HG03469 (cell line): ENCODE data around the gene KIF4A.

ENCODE experiments used
- ATAC-seq: cut with Tn5 transposase; IDR thresholded peaks from one replicate; pipeline ENCODE4 v1.9.1; 2021; ENCODE audit warnings: mild to moderate bottlenecking, moderate library complexity, moderate number of reproducible peaks; ENCODE audit not compliant: unreplicated experiment

KIF4A gene

DNA sequence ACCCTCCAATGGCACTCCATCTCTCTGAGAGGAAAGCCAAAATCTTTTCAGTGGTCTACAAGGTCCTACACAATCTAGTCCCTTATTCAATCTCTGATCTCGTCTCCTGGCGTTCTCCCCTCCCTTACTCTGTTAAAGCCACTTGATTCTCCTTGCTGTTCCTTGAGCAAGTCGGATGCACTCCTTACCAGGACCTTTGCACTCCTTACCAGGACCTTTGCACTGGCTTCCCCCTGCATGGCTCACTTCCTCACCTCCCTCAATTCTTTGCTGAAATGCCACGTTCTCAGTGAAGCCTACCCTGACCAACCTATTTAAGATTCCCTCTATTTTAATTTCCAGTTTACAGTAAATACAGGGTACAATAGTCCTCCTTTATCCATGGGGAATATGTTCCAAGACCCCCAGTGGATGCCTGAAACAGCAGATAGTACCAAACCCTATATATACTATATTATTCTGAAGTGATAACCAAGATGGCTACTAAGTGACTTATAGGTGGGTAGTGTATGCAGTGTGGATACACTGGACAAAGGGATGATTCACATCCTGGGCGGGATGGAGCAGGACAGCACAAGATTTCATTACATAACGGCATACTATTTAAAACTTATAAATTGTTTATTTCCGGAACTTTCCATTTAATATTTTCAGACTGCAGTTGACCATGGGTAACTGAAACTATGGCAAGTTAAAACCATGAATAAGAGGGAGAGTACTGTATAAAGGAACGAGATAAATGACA lies 148.2 kb downstream of the KIF4A start:
- ATAC-seq: no peak

DNA sequence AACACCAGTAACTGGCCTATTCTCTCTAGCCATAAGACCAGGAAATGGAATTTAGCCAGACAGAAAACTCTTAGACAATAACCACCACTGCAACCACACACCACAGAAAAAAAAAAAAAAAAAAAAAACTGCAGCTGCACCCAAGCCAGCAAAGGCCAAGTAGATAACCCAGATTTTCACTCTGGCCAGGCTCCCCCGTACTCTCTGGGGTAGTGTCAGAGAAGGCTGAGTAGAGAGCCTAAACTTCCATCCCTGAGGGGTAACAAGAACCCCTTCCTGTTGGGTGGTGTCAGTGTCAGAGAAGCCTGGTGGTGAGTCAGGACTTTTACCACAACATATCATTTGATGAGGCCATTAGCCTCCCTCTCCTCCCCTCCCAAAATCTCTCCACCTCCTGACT lies 149.1 kb downstream of the KIF4A start:
- ATAC-seq: no peak

DNA sequence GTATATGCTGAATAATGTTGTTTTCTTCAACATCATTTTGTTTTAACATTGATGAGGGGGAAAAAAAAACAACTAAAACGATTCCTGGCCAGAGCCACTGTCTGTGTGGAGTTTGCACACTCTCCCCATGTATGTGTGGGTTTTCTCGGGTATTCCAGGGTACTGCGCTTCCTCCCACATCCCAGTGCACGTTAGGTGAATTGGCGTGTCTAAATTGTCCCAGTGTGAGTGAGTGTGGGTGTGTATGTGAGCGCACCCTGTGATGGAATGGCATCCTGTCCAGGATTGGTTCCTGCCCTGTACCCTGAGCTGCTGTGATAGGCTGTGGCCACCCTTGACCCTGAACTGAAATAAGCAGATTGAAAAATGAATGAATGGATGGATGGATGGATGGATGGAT lies 152.3 kb downstream of the KIF4A start:
- ATAC-seq: no peak

DNA sequence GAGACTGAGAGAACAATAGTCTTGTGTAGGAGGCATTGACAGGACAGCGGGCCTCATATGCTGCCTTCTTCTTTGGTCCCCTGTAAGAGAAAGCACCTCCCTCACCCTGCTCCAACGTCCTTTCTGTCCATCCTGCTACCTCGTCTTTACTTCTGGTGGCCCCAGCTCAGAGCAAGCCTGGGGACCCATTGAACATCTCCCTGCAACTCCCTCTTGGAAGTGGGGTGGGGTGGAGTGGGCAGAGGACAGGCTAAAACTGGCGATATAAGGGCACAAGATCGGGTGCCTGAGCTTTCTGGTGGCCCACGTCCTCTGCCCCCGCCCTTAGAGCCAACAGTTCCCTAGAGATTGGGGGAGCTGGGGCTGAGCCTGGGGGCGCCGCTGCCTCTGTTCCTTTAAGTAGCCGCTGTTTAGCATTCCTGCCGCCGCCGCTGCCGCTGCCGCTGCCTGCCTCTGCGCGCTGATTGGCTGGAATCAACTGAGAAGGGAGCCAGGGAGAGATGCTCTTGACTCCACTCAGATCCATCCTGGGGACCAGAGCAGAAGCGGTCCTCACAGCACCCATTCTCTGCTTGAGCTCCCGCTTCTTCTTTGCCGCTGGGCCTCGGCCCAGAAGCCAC lies 154.5 kb downstream of the KIF4A start, which contains the start of gene DLG3:
TSS of gene DLG3 (plus strand) at position 510 of the 620 bp plus-strand sequence. CDS start 367 bp downstream, outside the sequence.
- no peak for ATAC-seq

DNA sequence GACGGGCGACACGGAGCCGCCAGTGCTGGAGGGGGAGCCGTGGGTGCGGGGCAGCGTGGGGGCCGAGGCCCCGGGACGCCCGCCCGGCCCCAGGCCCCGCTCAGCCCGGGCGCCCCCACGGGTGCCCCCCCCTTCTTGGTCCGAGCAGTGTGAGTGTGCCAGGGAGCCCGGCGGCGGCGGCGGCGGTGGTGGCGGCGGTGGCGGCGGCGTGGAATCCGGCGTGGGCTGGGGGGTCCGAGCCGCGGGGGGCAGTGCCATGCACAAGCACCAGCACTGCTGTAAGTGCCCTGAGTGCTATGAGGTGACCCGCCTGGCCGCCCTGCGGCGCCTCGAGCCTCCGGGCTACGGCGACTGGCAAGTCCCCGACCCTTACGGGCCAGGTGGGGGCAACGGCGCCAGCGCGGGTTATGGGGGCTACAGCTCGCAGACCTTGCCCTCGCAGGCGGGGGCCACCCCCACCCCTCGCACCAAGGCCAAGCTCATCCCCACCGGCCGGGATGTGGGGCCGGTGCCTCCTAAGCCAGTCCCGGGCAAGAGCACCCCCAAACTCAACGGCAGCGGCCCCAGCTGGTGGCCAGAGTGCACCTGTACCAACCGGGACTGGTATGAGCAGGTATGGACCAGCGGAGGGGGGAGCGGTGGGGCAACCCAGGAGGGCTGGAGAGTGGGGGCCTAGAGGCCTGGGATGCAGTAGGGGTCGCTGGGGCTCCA lies 155.2 kb downstream of the KIF4A start:
- no peak for ATAC-seq

DNA sequence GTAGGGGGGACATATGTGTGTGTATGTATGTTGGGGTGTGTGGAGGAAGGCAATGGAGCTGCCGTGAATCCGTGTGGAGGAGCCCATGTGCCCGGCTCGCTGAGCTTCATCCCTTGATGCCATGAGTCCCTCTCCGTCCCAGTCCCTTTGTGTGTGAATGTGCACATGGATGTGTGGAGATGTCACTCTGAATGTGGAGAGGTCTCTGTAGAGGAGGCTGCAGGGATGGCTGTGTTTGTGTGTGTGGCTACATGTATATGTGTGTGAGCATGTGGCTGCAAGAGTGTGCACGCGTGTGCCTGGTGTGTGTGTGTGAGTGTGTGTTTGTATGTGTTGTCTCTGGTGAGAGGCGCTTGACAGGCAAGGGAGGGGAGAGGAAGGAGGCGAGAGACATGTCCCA lies 156.0 kb downstream of the KIF4A start:
- no peak for ATAC-seq

DNA sequence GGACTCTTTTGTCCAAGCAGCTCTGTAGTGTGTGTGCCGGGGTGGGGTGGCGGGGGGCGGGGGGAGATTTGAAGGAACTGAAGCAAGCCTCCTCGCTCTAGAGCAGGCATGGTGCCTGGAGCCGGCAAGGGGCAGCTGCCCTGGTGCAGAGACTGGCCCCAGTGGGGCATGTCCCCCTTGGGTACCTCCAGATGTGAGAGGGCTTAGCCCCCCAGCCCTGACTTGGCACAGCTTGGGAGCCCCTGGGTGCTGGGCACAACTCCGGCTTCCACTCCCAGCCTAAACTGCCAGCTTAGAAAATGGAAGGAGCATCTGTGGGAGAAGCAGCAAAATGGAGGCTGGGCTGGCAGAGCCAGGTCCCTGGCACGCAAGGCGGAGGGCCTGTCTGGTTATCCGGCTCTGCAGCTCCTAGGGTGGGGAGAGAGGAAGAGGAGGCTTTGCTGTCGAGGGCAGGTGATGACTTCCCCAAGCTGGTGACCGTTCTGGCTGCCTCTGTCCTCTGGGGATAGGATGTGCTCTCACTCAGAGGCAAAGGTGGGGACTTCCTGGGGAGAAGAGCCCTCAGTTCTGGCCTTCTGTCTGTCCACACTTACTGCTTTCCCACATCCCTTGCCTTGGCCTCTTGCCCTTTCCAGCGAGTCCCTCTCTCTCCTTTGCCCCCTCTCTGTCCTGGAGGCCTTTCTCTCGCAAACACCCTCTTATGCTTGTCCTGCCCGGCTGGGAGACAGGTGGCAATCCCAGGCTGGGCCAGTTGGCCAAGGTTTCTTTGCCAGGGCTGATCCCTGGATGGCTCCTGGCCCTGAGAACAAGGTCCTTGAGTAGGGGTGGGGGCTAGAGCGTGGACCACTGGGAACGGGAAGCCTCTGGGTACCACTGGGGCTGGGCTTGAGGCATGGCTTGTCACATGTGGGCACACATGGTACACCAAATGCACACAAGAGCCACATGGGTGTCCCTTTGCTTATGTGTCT lies 156.8 kb downstream of the KIF4A start:
- ATAC-seq: no peak

DNA sequence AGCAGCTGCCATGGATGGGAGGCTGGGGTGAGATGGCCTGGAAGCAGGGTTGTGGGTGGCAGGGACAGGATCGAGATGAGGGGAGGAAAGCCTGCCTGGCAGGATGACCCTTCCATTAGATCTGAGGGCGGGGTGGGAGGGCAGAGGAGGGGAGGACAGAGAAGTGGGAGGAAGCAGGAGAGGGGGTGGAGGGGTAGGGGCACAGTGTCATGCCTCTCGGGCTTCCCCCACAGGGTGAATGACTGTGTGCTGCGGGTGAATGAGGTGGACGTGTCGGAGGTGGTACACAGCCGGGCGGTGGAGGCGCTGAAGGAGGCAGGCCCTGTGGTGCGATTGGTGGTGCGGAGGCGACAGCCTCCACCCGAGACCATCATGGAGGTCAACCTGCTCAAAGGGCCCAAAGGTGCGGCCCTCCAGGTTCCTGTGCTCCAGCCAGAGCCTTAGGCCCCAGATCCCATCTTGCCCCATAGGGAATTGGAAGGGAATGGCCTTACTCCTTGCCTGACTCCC lies 159.6 kb downstream of the KIF4A start:
- no peak for ATAC-seq

DNA sequence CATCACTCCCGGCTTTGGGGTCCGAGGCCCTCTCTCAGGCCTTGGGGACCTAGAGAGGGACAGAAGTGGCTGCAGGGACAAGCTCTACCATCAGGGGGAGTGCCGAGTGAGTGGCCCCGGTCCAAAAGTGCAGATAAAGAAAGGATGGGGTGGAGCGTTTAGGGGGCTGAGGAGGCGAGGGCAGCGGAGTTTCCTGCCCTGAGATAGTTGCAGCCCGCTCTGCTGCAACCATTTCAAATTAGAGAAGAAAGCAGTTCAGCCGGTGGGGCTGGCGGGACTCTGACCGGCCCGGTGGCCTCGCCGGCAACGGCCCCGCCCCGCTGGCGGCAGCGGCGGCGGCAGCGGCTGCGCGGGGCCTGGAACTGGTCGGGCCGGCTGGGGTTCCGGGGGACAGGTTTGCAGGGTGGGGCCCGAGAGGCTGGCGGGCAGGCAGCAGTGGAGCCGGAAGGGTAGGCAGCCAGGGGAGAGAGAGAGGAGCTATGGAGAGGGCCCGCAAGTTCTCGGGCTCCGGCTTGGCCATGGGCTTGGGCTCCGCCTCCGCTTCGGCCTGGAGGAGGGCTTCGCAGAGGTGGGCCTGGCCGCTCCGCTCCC lies 162.3 kb downstream of the KIF4A start:
- no peak for ATAC-seq

DNA sequence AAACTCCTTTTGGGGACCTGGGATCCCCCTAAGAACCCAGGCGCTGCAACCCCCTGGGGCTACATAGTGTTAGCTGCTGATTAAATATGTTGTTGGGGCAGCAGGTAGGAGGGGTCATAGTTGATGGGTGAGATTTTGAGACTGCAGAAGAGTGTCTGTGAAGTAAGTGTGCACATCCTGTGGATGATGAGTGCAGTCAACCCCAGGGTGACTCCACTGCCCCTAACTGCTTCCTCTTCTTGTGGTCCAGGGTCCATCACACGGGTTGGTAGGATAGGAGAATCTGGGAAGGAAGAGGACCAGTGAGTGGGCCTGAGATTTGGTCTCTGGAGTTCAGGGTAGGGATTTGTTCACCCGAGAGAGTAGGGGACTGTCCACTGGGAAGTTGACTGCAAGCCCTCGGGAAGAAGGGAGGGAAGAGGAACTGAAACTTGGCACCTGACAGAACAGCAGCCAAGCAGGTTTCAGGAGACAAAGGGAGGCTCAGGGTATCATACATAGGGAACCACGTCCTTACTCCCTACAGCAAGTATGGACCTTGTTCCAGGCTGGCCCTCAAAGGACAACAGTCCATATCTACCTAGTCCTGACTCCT lies 163.2 kb downstream of the KIF4A start:
- ATAC-seq: no peak

DNA sequence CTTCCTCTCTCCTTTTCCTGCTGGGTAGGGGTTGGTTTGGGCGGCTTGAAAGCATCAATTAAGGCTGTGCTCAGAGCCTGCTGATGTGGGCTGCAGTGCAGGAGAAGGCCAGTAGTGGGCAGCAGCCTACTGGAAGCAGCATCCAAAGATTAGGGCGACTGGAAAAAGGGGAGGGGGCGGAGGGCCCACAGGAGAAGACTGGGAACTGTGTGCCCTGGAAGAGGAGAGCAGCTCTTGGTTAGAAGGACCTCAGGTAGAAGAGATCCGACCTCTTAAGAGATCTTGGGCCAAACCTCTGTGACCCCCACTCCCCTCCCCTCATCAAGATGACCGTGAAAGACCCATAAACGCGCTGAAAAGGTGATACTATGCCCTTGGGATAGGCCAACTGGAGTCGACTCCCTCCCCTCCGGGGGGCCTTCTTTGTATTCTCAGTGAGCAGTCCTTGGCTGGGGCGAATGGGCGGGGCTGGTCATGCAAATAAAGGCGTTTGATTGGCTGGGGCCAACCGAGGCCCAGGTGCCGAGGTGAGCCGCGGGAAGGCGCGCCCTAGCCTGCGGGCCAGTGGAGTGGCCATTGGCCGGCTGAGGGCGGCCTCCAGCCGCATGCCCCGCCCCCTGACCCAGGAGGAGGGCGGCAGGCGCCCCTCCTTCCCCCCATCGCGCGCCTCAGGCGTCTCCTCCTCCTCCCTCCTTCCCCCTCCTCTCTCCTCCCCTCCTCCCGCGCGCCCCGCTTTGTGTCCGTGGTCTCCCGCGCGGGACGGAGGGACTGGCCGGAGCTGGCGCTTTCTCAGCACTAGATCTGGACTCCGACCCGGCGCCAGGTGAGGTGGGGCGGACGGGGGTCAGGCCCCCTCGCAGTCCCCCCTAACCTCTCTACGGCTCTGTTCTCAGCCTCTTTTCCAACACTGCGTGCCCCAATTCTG lies 164.8 kb downstream of the KIF4A start:
- ATAC-seq: no peak

DNA sequence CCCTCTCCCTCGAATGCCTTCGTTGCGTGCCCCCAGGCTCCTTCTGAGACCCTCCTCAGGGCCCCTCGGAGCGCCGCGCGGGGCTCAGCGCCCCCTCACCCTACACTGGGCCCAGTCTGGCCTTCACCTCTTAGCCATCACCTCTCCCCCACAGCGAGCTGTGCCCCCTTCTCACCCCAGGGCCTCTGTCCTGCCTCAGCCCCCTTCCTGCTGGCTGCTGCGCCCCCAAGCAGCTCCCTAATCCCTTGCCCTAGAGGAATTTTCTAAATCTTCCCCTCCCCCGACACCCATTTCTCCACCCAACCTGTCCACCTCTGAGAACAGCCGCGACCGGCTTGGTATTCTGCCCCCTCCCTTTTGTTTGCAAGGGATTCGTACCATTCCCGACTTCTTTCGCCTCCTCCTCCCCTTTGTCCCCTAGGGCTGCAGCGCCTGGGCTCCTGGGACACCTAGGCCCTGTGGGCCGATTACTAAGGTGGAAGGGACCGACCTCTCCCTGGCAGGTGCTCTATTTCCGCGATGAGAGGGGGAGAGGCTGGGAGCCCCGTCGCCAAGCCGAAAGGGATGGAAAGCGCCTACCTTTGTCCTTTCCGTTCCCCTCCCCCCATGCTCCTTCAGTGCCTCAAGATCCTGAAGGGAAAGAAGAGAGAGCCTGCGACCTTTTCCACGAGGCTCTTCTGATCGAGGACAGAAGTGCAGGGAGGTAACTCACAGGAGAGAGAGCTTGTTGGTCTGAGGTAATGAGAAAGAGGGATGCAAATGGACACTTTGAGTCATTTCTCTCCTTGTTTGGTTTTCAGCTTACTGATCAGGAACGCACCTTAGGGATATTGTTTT lies 165.7 kb downstream of the KIF4A start:
- no peak for ATAC-seq

DNA sequence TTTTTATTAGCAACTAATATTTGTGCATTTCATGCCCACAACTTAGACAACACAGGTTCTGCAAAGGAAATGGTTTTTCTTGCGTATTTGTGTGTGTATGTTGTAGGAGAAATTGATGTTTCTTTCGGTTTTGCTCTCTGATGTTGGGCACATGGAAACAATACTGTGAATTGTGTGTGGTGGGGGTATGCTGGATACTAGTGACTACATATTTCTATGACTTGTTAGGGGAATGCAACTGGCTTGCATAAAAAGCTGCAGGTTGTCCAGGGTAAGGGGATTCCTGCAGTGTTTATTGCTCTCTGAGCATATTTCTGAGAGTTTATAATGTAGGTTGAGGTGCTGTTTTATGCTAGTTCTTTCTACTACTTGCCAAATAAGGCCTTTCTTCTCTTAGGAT lies 166.4 kb downstream of the KIF4A start:
- no peak for ATAC-seq

DNA sequence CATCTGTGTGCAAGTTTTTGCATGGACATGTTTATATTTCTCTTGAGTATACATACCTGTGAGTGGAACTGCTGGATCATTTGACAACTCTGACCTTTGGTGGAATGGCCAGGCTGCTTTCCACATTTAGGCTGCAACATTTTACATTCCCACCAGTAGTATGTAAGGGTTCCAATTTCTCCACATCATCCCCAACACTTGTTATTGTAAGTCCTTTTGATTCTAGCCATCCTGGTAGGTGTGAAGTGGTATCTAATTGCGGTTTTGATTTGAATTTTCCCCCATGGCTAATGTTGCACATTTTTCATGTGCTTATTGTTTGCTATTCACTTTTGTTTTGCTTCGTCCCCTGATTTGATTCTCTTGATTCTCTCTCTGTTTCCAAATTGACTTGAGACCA lies 171.1 kb downstream of the KIF4A start:
- ATAC-seq: no peak

DNA sequence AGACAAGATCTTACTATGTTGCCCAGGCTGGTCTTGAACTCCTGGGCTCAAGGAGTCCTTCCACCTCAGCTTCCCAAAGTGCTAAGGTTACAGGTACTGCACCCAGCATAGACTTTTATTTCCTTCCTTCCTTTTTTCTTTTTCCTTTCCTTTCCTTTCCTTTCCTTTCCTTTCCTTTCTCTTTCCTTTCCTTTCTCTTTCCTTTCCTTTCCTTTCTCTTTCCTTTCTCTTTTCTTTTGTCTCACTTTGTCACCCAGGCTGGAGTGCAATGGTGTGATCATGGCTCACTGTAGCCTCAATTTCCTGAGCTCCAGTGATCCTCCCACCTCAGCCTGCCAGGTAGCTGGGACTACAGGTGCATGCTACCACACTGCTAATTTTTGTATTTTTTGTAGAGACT lies 174.1 kb downstream of the KIF4A start:
- no peak for ATAC-seq

DNA sequence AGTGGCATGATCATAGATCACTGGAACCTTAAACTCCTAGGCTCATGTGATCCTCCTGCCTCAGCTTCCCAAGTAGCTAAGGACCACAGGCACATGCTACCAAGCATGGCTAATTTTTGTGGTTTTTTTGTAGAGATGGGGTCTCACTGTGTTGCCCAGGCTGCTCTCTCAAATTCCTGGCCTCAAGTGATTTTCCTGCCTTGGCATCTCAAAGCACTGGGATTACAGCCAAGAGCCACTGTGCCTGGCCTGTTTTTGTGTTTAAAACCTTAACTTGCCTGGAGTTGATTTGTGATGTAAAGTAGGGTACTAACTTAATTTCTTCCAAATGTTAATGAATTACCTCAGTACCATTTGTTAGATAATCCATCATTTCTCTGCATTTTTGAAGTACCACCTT lies 177.1 kb downstream of the KIF4A start:
- ATAC-seq: no peak

DNA sequence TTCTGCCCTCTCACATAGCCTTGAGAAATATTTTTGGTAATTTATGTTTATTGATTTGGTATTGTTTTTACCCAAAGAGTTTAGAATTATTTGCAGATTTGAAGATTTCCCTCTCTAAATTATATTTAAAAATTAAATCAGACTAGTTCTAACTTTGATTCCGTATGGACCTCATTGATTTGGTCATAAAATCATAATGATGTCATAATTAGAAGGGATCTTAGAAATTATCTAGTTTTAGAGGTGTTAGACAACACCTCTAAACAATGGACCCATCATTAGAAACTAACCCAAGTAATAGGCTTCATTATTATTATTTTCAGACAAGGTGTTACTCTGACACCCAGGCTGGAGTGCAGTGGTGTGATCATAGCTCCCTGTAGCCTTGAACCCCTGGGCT lies 178.8 kb downstream of the KIF4A start:
- no peak for ATAC-seq
